Type B pancreatic cell (in vitro differentiated cells): ENCODE measurements around the gene EPN3. TPM values are rescaled to one million over a fixed set of nuclear protein-coding genes. Genes with fewer than 3 reads are reported as not detected.

ENCODE experiments used
- DNase-seq: peaks from one replicate; pipeline ENCODE4 v3.0.0; 2021; ENCODE audit warnings: mixed read lengths; ENCODE audit not compliant: unreplicated experiment; ENCODE audit errors: extremely low spot score
- H3K27ac Mint-ChIP-seq: 2 replicates; pipeline ENCODE4 v1.8.0; 2021; ENCODE audit warnings: mild to moderate bottlenecking, mixed read lengths
- H3K27me3 Mint-ChIP-seq: 2 replicates; pipeline ENCODE4 v1.8.0; 2021; ENCODE audit warnings: mixed read lengths
- H3K36me3 Mint-ChIP-seq: 2 replicates; pipeline ENCODE4 v1.8.0; 2021; ENCODE audit warnings: mixed read lengths
- H3K4me1 Mint-ChIP-seq: one replicate; pipeline ENCODE4 v1.8.0; 2021; ENCODE audit warnings: mixed read lengths; ENCODE audit not compliant: unreplicated experiment
- H3K4me3 Mint-ChIP-seq: 2 replicates; pipeline ENCODE4 v1.8.0; 2021; ENCODE audit warnings: mild to moderate bottlenecking, mixed read lengths
- H3K9me3 Mint-ChIP-seq: 2 replicates; pipeline ENCODE4 v1.8.0; 2021; ENCODE audit warnings: mixed read lengths
- CTCF ChIP-seq: fragments of 200-600 bp; sonication (generic); conservative IDR thresholded peaks from 2 replicates; pipeline ENCODE4 v1.5.0; 2021; ENCODE audit warnings: antibody characterized with exemption, mild to moderate bottlenecking
- total RNA-seq: library from RNA; stranded (reverse); gene quantifications from 2 replicates; pipeline ENCODE4 v1.2.1, GENCODE V29; 2021; ENCODE audit warnings: low replicate concordance

EPN3 gene
- total RNA-seq, 1 donor from 2014 or later: 41.7 TPM

- Mint-ChIP-seq H3K27ac (no peak overlapping the region), H3K4me1 (peaks cover 36% of the 10 kb centered on the region), H3K4me3 (peak overlapping the region; percentile 88)
Observed at GRCh38 chr17:50561746-50562141, 29.2 kb downstream of the EPN3 start.

GRCh38 chr17:50562242-50563091 lies 29.9 kb downstream of the EPN3 start:
- peaks cover 75% of the 10 kb centered on the region for H3K27me3 Mint-ChIP-seq
- no peak for TF ChIP-seq CTCF
- H3K4me1 Mint-ChIP-seq: peaks cover 36% of the 10 kb centered on the region
- peak overlapping the region; percentile 68 for H3K27ac Mint-ChIP-seq
- peak overlapping the region; percentile 88 for H3K4me3 Mint-ChIP-seq
- no peaks in the 10 kb centered on the region for H3K9me3 Mint-ChIP-seq
- no peak for DNase-seq
- no peaks in the 10 kb centered on the region for H3K36me3 Mint-ChIP-seq

More at GRCh38 chr17:50561746-50562141, 29.2 kb downstream of the EPN3 start:
- Mint-ChIP-seq H3K9me3 (no peaks in the 10 kb centered on the region), H3K27me3 (peaks cover 73% of the 10 kb centered on the region), H3K36me3 (no peaks in the 10 kb centered on the region)
- DNase-seq: no peak
- no peak for TF ChIP-seq CTCF

- no peaks in the 10 kb centered on the region for H3K9me3 Mint-ChIP-seq
- peak; percentile 23 for TF ChIP-seq CTCF
- H3K4me1 Mint-ChIP-seq: peaks cover 41% of the 10 kb centered on the region
- peak overlapping the region; percentile 88 for H3K4me3 Mint-ChIP-seq
- peaks cover 74% of the 10 kb centered on the region for H3K27me3 Mint-ChIP-seq
- H3K36me3 Mint-ChIP-seq: no peaks in the 10 kb centered on the region
- DNase-seq: no peak
- no peak overlapping the region for H3K27ac Mint-ChIP-seq
Observed at GRCh38 chr17:50563092-50563511, 30.6 kb downstream of the EPN3 start.

GRCh38 chr17:50564916-50565315 lies 32.4 kb downstream of the EPN3 start:
- H3K36me3 Mint-ChIP-seq: no peaks in the 10 kb centered on the region
- H3K4me1 Mint-ChIP-seq: peaks cover 53% of the 10 kb centered on the region
- H3K27ac Mint-ChIP-seq: peak overlapping the region; percentile 48
- DNase-seq: no peak
- H3K27me3 Mint-ChIP-seq: peaks cover 61% of the 10 kb centered on the region
- no peak for TF ChIP-seq CTCF
- peak overlapping the region; percentile 83 for H3K4me3 Mint-ChIP-seq
- no peaks in the 10 kb centered on the region for H3K9me3 Mint-ChIP-seq

- DNase-seq: no peak
- Mint-ChIP-seq H3K27me3 (peaks cover 57% of the 10 kb centered on the region), H3K9me3 (no peaks in the 10 kb centered on the region), H3K36me3 (no peaks in the 10 kb centered on the region), H3K4me1 (peaks cover 60% of the 10 kb centered on the region), H3K4me3 (peak overlapping the region; percentile 22), H3K27ac (peak overlapping the region; percentile 9)
- no peak for TF ChIP-seq CTCF
Observed at GRCh38 chr17:50565402-50566350, 33.1 kb downstream of the EPN3 start.
